Suprapubic skin (tissue), 4 donors: Measurements from ENCODE around the gene CUL2. TPM values are rescaled to one million over a fixed set of nuclear protein-coding genes. Genes with fewer than 3 reads are reported as not detected.
"Not testable (repeated sequence)": the region's sequence is repeated elsewhere in the genome, so short reads cannot be mapped to it uniquely, and the experiment has no call there.

Source experiments
- DNase-seq, 2 donors: peaks; one replicate each; pipeline ENCODE4 v3.0.0-alpha.2; 2019; ENCODE audit warnings: low spot score in 2 of 2
- H3K27ac ChIP-seq: fragments of 200-600 bp; sonication (generic); one replicate; pipeline ENCODE4 v1.5.1; 2019
- H3K27me3 ChIP-seq: fragments of 200-600 bp; sonication (generic); one replicate; pipeline ENCODE4 v1.5.1; 2019
- H3K36me3 ChIP-seq: fragments of 200-600 bp; sonication (generic); one replicate; pipeline ENCODE4 v1.5.1; 2019
- H3K4me1 ChIP-seq: fragments of 200-600 bp; sonication (generic); one replicate; pipeline ENCODE4 v1.5.1; 2019
- H3K4me3 ChIP-seq: fragments of 200-600 bp; sonication (generic); one replicate; pipeline ENCODE4 v1.5.1; 2019; ENCODE audit warnings: mild to moderate bottlenecking
- H3K9me3 ChIP-seq: fragments of 200-600 bp; sonication (generic); one replicate; pipeline ENCODE4 v1.5.1; 2019
- EP300 ChIP-seq: sonication (generic); formaldehyde crosslinking; IDR thresholded peaks from one replicate; pipeline ENCODE4 v1.6.1; 2017; ENCODE audit warnings: antibody characterized with exemption
- POLR2A ChIP-seq, 2 donors: fragments of 450-650 bp; IDR thresholded peaks; one replicate each; pipeline ENCODE4 v1.6.1; 2017; ENCODE audit warnings: antibody characterized with exemption in 2 of 2, mild to moderate bottlenecking in 2 of 2, moderate library complexity in 2 of 2
- POLR2AphosphoS5 ChIP-seq, 3 donors: sonication (generic); formaldehyde crosslinking; IDR thresholded peaks; one replicate each; pipeline ENCODE4 v1.6.1; 2017; ENCODE audit warnings: antibody characterized with exemption in 3 of 3
- WGBS: methylation state at CpG from one replicate; pipeline ENCODE4 v1.1.5; 2018; 5-methylcytosine and 5-hydroxymethylcytosine counted together
- total RNA-seq, 4 donors: library from RNA; depleted of rRNA; stranded (reverse); fragments of >200 nt; gene quantifications; one replicate each; pipeline ENCODE4 v1.1.0, GENCODE V29; 2016
- TF ChIP-seq, protein P1 (sequence below), 2 donors: fragments of 200-600 bp in 1 of 2; fragments of 450-650 bp in 1 of 2; sonication (generic) in 1 of 2; IDR thresholded peaks; one replicate each; pipeline ENCODE4 v1.5.1; 2016 to 2019; ENCODE audit warnings: antibody characterized with exemption in 2 of 2, mild to moderate bottlenecking in 1 of 2, moderate library complexity in 1 of 2

The CUL2 gene
- total RNA-seq, 4 donors from 2014 or later: 15.7 to 23.1 (median 18.4) TPM

- Histone ChIP-seq H3K27me3 (no peaks in the 10 kb centered on the region), H3K9me3 (no peaks in the 10 kb centered on the region), H3K4me3 (no peak overlapping the region), H3K4me1 (peaks cover 6% of the 10 kb centered on the region), H3K36me3 (no peaks in the 10 kb centered on the region), H3K27ac (no peak overlapping the region)
- 83% methylated on average over 7 of the region's 7 CpGs for WGBS
- no peak for TF ChIP-seq EP300
- TF ChIP-seq, protein P1, sequence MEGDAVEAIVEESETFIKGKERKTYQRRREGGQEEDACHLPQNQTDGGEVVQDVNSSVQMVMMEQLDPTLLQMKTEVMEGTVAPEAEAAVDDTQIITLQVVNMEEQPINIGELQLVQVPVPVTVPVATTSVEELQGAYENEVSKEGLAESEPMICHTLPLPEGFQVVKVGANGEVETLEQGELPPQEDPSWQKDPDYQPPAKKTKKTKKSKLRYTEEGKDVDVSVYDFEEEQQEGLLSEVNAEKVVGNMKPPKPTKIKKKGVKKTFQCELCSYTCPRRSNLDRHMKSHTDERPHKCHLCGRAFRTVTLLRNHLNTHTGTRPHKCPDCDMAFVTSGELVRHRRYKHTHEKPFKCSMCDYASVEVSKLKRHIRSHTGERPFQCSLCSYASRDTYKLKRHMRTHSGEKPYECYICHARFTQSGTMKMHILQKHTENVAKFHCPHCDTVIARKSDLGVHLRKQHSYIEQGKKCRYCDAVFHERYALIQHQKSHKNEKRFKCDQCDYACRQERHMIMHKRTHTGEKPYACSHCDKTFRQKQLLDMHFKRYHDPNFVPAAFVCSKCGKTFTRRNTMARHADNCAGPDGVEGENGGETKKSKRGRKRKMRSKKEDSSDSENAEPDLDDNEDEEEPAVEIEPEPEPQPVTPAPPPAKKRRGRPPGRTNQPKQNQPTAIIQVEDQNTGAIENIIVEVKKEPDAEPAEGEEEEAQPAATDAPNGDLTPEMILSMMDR (IDR thresholded peaks at IDR 0.05): no peak
- no peak for TF ChIP-seq POLR2AphosphoS5 (IDR thresholded peaks at IDR 0.05)
- TF ChIP-seq POLR2A (IDR thresholded peaks at IDR 0.05): no peak
- no peak for DNase-seq
Measured at GRCh38 chr10:34978080-34978479, 112.1 kb downstream of the CUL2 start.

DNA sequence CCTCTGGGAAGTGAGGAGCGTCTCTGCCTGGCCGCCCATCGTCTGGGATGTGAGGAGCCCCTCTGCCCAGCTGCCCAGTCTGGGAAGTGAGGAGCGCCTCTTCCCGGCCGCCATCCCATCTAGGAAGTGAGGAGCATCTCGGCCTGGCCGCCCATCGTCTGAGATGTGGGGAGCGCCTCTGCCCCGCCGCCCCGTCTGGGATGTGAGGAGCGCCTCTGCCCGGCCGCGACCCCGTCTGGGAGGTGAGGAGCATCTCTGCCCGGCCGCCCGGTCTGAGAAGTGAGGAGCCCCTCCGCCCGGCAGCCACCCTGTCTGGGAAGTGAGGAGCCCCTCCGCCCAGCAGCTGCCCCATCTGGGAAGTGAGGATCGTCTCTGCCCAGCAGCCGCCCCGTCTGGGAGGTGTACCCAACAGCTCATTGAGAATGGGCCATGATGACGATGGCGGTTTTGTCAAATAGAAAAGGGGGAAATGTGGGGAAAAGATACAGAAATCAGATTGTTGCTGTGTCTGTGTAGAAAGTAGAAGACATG, 113.7 kb downstream of the CUL2 start:
- not testable (repeated sequence) for H3K36me3 ChIP-seq, H3K27ac ChIP-seq, H3K27me3 ChIP-seq, H3K4me3 ChIP-seq, H3K9me3 ChIP-seq, DNase-seq
- H3K4me1 ChIP-seq: peaks cover 21% of the 10 kb centered on the region
- over 99% methylated on average over 16 of the region's 29 CpGs for WGBS

GRCh38 chr10:34974364-34975065, 115.6 kb downstream of the CUL2 start:
- DNase-seq, H3K36me3 ChIP-seq, H3K9me3 ChIP-seq, H3K27me3 ChIP-seq: not testable (repeated sequence)
- WGBS: 74% methylated on average over 8 of the region's 8 CpGs
- Histone ChIP-seq H3K27ac (peak overlapping the region; percentile 75), H3K4me3 (peak overlapping the region; percentile 37), H3K4me1 (peaks cover 21% of the 10 kb centered on the region)
- TF ChIP-seq, protein P1 (IDR thresholded peaks at IDR 0.05): peak in 1 of 2 donors; percentile 26

GRCh38 chr10:34973757-34974156, 116.4 kb downstream of the CUL2 start:
- peak in 1 of 3 donors; percentile 56 for TF ChIP-seq POLR2AphosphoS5 (IDR thresholded peaks at IDR 0.05)
- not testable (repeated sequence) for DNase-seq
- H3K4me3 ChIP-seq: peak overlapping the region; percentile 37

DNA sequence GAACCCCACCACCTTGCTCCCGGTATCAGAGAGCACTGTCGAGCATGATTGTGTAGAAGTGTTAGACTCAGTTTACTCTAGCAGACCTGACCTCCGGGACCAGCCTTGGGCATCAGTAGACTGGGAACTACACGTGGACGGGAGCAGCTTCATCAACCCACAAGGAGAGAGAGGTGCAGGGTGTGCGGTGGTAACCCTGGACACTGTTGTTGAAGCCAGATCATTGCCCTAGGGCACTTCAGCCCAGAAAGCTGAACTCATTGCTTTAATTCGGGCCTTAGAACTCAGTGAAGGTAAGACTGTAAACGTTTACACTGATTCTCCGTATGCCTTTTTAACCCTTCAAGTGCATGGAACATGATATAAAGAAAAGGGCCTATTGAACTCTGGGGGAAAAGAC, 117.0 kb downstream of the CUL2 start:
- not testable (repeated sequence) for H3K27ac ChIP-seq, H3K9me3 ChIP-seq, H3K36me3 ChIP-seq, H3K27me3 ChIP-seq, H3K4me3 ChIP-seq, DNase-seq
- H3K4me1 ChIP-seq: peaks cover 21% of the 10 kb centered on the region
- 48% methylated on average over 9 of the region's 9 CpGs for WGBS

More at GRCh38 chr10:34973757-34974156, 116.4 kb downstream of the CUL2 start:
- not testable (repeated sequence) for H3K27me3 ChIP-seq, H3K9me3 ChIP-seq, H3K36me3 ChIP-seq
- Histone ChIP-seq H3K4me1 (peaks cover 21% of the 10 kb centered on the region), H3K27ac (peak overlapping the region; percentile 75)
- WGBS: 80% methylated on average over 1 of the region's 3 CpGs

DNA sequence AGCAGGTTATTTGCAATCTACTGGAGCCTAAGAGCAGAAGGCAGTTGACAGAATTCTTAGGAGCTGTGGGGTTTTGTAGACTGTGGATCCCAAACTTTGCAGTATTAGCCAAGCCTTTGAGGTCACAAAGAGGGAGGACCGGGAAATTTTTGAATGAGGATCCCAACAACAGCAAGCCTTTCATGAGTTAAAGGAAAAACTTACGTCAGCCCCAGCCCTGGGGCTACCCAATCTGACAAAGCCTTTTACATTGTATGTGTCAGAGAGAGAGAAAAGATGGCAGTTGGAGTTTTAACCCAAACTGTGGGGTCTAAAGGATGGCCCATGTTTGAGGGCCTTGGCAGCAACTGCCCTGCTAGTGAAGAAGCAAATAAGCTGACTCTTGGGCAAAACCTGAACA, 117.5 kb downstream of the CUL2 start:
- H3K9me3 ChIP-seq, H3K27me3 ChIP-seq, DNase-seq, H3K4me3 ChIP-seq, H3K36me3 ChIP-seq, H3K27ac ChIP-seq: not testable (repeated sequence)
- H3K4me1 ChIP-seq: peaks cover 24% of the 10 kb centered on the region
- WGBS: 51% methylated on average over 2 of the region's 2 CpGs

DNA sequence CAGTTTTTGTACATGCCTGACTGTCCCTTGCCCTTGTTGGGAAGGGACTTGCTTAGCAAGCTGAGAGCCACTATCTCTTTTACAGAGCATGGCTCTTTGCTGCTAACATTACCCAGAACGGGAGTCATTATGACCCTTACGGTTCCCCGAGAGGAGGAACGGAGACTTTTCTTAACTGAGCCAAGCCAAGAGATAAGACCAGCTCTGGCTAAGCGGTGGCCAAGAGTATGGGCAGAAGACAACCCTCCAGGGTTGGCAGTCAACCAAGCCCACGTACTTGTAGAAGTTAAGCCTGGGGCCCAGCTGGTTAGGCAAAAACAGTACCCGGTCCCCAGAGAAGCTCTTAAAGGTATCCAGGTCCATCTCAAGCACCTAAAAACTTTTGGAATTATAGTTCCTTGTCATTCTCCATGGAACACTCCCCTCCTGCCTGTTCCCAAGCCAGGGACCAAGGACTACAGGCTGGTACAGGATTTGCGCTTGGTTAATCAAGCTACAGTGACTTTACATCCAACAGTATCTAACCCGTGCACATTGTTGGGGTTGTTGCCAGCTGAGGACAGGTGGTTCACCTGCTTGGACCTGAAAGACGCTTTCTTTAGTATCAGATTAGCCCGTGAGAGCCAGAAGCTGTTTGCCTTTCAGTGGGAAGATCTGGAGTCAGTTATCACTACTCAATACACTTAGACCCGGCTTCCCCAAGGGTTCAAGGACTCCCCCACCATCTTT, 118.4 kb downstream of the CUL2 start:
- not testable (repeated sequence) for H3K9me3 ChIP-seq, H3K27ac ChIP-seq, H3K4me3 ChIP-seq, H3K36me3 ChIP-seq, DNase-seq, H3K27me3 ChIP-seq
- peaks cover 28% of the 10 kb centered on the region for H3K4me1 ChIP-seq
- 69% methylated on average over 12 of the region's 12 CpGs for WGBS
